GM12878 (cell line): ENCODE results near the gene SMARCB1. TPM values are rescaled to one million over a fixed set of nuclear protein-coding genes. Genes with fewer than 3 reads are reported as not detected.

Source experiments
- ATAC-seq: fragments of 200-7000 bp; cut with Tn5 transposase; 3 replicates; pipeline ENCODE4 v1.9.1; 2020; ENCODE audit warnings: mild to moderate bottlenecking, moderate library complexity
- BruUV-seq: library from RNA; stranded (reverse); fragments of 400-500 nt; replicated peaks from 2 replicates; lab custom pipeline; 2021; lab: Mats Ljungman, UMichigan
- CTCF ChIA-PET: fragments of 300-600 bp; sonication (Branson Sonifier 250); formaldehyde crosslinking; extraction: SDS; loops from one replicate; lab custom pipeline; 2021; ENCODE audit warnings: inconsistent platforms; lab: Yijun Ruan, JAX
- POLR2A ChIA-PET: fragments of 350-600 bp; formaldehyde crosslinking; extraction: SDS; loops from one replicate; lab custom pipeline; 2021; ENCODE audit warnings: inconsistent platforms; lab: Charles Lee
- RAD21 ChIA-PET: fragments of 300-600 bp; sonication (Branson Sonifier 250); formaldehyde crosslinking; loops from one replicate; lab custom pipeline; 2023; ENCODE audit warnings: antibody characterized with exemption; ENCODE audit not compliant: unreplicated experiment; lab: Charles Lee
- SMC1A ChIA-PET: fragments of 300-600 bp; sonication (Branson Sonifier 250); formaldehyde crosslinking; loops from one replicate; lab custom pipeline; 2023; ENCODE audit not compliant: unreplicated experiment, uncharacterized antibody; lab: Charles Lee
- DNase-seq: peaks from one replicate; pipeline ENCODE4 v3.0.0-alpha.2; 2011; ENCODE audit warnings: low read depth, low spot score
- FAIRE-seq: peaks from 3 replicates; lab custom pipeline; 2011; peaks lifted over from hg19 to GRCh38; lab: Jason Lieb, UNC
- H2AFZ ChIP-seq: 2 replicates; pipeline ENCODE4 v1.6.0; 2011; ENCODE audit warnings: low read depth, low read length, control low read depth; ENCODE audit not compliant: control insufficient read depth
- H3K27ac ChIP-seq: 2 replicates; pipeline ENCODE4 v1.5.1; 2011; ENCODE audit warnings: control low read depth; ENCODE audit not compliant: control insufficient read depth, insufficient read depth
- H3K27me3 ChIP-seq, 2 experiments: replicated peaks in 1 of 2; 2 replicates each; pipeline versions ENCODE4 v1.6.0 to v1.6.1; 2011; ENCODE audit warnings: low read length in 1 of 2; ENCODE audit not compliant: control insufficient read depth in 2 of 2, insufficient read depth in 2 of 2
- H3K36me3 ChIP-seq, 2 experiments: 2 replicates each; pipeline ENCODE4 v1.5.1; 2011; ENCODE audit warnings: low read length in 1 of 2; ENCODE audit not compliant: control insufficient read depth in 2 of 2, insufficient read depth in 2 of 2
- H3K4me1 ChIP-seq: 2 replicates; pipeline ENCODE4 v1.6.1; 2011; ENCODE audit warnings: mild to moderate bottlenecking, low read length, moderate library complexity, mixed read lengths; ENCODE audit not compliant: control insufficient read depth, insufficient read depth
- H3K4me2 ChIP-seq: 2 replicates; pipeline ENCODE4 v1.6.0; 2011; ENCODE audit warnings: control low read depth; ENCODE audit not compliant: control insufficient read depth, insufficient read depth
- H3K4me3 ChIP-seq: fragments of 200-600 bp; sonication (generic); 2 replicates; pipeline ENCODE4 v1.5.1; 2016
- H3K79me2 ChIP-seq: 2 replicates; pipeline ENCODE4 v1.6.0; 2011; ENCODE audit warnings: low read length; ENCODE audit not compliant: control insufficient read depth, insufficient read depth
- H3K9ac ChIP-seq: 2 replicates; pipeline ENCODE4 v1.8.0; 2011; ENCODE audit warnings: low read length, control low read depth, mixed read lengths; ENCODE audit not compliant: control insufficient read depth, insufficient read depth
- H3K9me3 ChIP-seq: replicated peaks from 3 replicates; pipeline ENCODE4 v1.5.1; 2011; ENCODE audit warnings: mild to moderate bottlenecking, low read length; ENCODE audit not compliant: control insufficient read depth, insufficient read depth
- H4K20me1 ChIP-seq: 2 replicates; pipeline ENCODE4 v1.6.0; 2011; ENCODE audit not compliant: control insufficient read depth, insufficient read depth
- CBX5 ChIP-seq: sonication (generic); IDR thresholded peaks from 2 replicates; pipeline ENCODE4 v1.6.1; 2016; ENCODE audit warnings: low read depth, moderate library complexity, mild to moderate bottlenecking, inconsistent platforms
- CREM ChIP-seq: IDR thresholded peaks from 2 replicates; pipeline ENCODE4 v1.6.1; 2014; ENCODE audit warnings: antibody characterized with exemption, low read depth
- EP300 ChIP-seq, 2 experiments: fragments of 150-350 bp in 1 of 2; IDR thresholded peaks; 2 replicates each; pipeline ENCODE4 v1.6.1; 2011 to 2012; ENCODE audit warnings: low read depth in 2 of 2, low read length in 2 of 2, borderline replicate concordance in 1 of 2, improper control_type of control experiment in 1 of 2, inconsistent platforms in 1 of 2; ENCODE audit not compliant: control insufficient read depth in 1 of 2
- ZNF217 ChIP-seq: fragments of 450-650 bp; IDR thresholded peaks from 2 replicates; pipeline ENCODE4 v1.6.1; 2017; ENCODE audit warnings: antibody characterized with exemption, mild to moderate bottlenecking
- WGBS: methylation state at CpG from one replicate; pipeline ENCODE4 v1.1.6; 2016; ENCODE audit warnings: low lambda C conversion rate; ENCODE audit not compliant: insufficient replicate concordance, insufficient coverage; ENCODE audit errors: missing lambda C conversion rate; 5-methylcytosine and 5-hydroxymethylcytosine counted together
- in situ Hi-C: fragments of 300-500 bp; cut with MboI; formaldehyde crosslinking; loops from 9 replicates; pipeline ENCODE4 v1.14.3; 2018; ENCODE audit warnings: mixed read lengths
- intact Hi-C: fragments of 100-400 bp; cut with micrococcal nuclease; formaldehyde crosslinking; loops from one replicate; pipeline ENCODE4 v1.14.2; 2022; ENCODE audit not compliant: unreplicated experiment
- polyA plus RNA-seq, 11 experiments: library from polyadenylated mRNA; depleted of rRNA in 4 of 11; unstranded in 6 of 11; stranded (reverse) in 5 of 11; fragments of >200 nt; fragmentation: Nextera tagmentation in 4 of 11; fragmentation: Illumina TruSeq in 1 of 11; extraction: Ambion mirVana in 4 of 11; extraction: Trizol in 1 of 11; gene quantifications; 1 replicate in 1 of 11; 2 replicates in 10 of 11; pipeline versions ENCODE4 v1.2.1 to v1.2.3, GENCODE V29; 2011 to 2016; ENCODE audit warnings: inconsistent platforms in 2 of 11, missing spikeins in 2 of 11, low read depth in 1 of 11
- total RNA-seq, 4 experiments: library from RNA; depleted of rRNA in 3 of 4; stranded (reverse); fragments of >200 nt in 3 of 4; fragmentation: Illumina TruSeq in 1 of 4; extraction: Trizol in 1 of 4; gene quantifications; 2 replicates each; pipeline versions ENCODE4 v1.2.1 to v1.2.3, GENCODE V29; 2013 to 2021
- TF ChIP-seq, protein P1 (sequence below): fragments of 450-650 bp; IDR thresholded peaks from 2 replicates; pipeline ENCODE4 v1.6.1; 2017; ENCODE audit warnings: borderline replicate concordance
- TF ChIP-seq, protein P2 (sequence below): fragments of 450-650 bp; IDR thresholded peaks from 2 replicates; pipeline ENCODE4 v1.6.1; 2017; ENCODE audit warnings: mild to moderate bottlenecking, moderate library complexity
- TF ChIP-seq, protein P3 (sequence below): fragments of 450-650 bp; IDR thresholded peaks from 2 replicates; pipeline ENCODE4 v1.6.1; 2017; ENCODE audit warnings: low read depth, mild to moderate bottlenecking, moderate library complexity
- TF ChIP-seq, protein P4 (sequence below): IDR thresholded peaks from 2 replicates; pipeline ENCODE4 v1.6.1; 2011; ENCODE audit warnings: mild to moderate bottlenecking, low read depth, low read length, moderate library complexity; ENCODE audit not compliant: insufficient replicate concordance
- TF ChIP-seq, protein P5 (sequence below): IDR thresholded peaks from 2 replicates; pipeline ENCODE4 v1.6.1; 2011; ENCODE audit warnings: borderline replicate concordance, low read depth, mild to moderate bottlenecking, moderate library complexity, low read length; ENCODE audit not compliant: insufficient read depth, poor library complexity, severe bottlenecking

The SMARCB1 gene
- total and polyA plus RNA-seq, 10 of the 15 experiments (the other 5 are each of a cell fraction or from before 2014, with no cell fraction given) = 9.1 to 215 (median 183) TPM

DNA sequence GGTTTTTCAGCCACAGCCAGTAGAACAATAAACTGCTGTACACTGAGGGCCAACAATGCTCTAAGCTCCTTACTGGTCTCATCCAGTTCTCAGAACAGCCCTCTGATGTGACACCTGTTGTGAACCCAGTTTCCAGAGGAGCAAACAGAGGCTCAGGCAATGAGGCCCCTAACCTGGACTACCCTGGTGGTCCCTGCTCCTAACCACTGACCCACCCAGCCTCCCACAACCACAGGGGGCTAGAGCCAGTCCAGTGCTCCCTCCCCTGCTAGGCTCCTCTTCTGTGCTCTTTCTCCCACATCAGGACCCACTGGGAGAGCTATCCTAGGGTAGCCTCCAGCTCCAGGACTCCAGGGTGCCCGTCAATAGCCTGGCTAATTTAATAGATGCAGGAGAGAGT, 4.1 kb upstream of the SMARCB1 start (continued):
- TF ChIP-seq, protein P1, sequence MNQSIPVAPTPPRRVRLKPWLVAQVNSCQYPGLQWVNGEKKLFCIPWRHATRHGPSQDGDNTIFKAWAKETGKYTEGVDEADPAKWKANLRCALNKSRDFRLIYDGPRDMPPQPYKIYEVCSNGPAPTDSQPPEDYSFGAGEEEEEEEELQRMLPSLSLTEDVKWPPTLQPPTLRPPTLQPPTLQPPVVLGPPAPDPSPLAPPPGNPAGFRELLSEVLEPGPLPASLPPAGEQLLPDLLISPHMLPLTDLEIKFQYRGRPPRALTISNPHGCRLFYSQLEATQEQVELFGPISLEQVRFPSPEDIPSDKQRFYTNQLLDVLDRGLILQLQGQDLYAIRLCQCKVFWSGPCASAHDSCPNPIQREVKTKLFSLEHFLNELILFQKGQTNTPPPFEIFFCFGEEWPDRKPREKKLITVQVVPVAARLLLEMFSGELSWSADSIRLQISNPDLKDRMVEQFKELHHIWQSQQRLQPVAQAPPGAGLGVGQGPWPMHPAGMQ = no peak
- TF ChIP-seq, all 136 proteins: peak for 0

DNA sequence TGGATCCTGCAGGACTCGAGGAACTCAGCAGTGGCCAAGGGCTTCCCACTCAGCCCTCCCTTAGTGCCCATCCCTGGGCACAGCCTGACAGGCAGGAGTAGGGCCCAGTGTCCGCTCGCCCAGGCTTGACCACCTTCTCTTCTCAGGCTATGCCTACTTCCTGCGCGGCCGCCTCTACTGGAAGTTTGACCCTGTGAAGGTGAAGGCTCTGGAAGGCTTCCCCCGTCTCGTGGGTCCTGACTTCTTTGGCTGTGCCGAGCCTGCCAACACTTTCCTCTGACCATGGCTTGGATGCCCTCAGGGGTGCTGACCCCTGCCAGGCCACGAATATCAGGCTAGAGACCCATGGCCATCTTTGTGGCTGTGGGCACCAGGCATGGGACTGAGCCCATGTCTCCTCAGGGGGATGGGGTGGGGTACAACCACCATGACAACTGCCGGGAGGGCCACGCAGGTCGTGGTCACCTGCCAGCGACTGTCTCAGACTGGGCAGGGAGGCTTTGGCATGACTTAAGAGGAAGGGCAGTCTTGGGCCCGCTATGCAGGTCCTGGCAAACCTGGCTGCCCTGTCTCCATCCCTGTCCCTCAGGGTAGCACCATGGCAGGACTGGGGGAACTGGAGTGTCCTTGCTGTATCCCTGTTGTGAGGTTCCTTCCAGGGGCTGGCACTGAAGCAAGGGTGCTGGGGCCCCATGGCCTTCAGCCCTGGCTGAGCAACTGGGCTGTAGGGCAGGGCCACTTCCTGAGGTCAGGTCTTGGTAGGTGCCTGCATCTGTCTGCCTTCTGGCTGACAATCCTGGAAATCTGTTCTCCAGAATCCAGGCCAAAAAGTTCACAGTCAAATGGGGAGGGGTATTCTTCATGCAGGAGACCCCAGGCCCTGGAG, 3.3 kb upstream of the SMARCB1 start:
- RAD21 ChIA-PET = no interaction called here
- Histone ChIP-seq H3K27me3 (peaks cover 0 to 2% of the 10 kb centered on the region in 2 experiments; a peak in 1 of 4 replicates), H3K79me2 (peaks cover 15% of the 10 kb centered on the region), H4K20me1 (0 out of 2 replicates have a peak, but pooled peaks cover 4% of the 10 kb centered on the region), H3K9me3 (no peaks in the 10 kb centered on the region), H3K9ac (no peak overlapping the region), H2AFZ (no peak overlapping the region), H3K4me3 (no peak overlapping the region), H3K4me2 (no peak overlapping the region), H3K27ac (no peak overlapping the region), H3K4me1 (peaks cover 5% of the 10 kb centered on the region), H3K36me3 (no peaks in the 10 kb centered on the region)
- WGBS = 43% methylated on average over 15 of the region's 15 CpGs
- intact Hi-C loops (no loop called here), in situ Hi-C loops (no loop called here)
- POLR2A ChIA-PET = no interaction called here
- no peak for DNase-seq
- BruUV-seq = no TSS peak
- no peak for TF ChIP-seq ZNF217
- TF ChIP-seq CREM = no peak
- no peak for TF ChIP-seq CBX5
- TF ChIP-seq, protein P2, sequence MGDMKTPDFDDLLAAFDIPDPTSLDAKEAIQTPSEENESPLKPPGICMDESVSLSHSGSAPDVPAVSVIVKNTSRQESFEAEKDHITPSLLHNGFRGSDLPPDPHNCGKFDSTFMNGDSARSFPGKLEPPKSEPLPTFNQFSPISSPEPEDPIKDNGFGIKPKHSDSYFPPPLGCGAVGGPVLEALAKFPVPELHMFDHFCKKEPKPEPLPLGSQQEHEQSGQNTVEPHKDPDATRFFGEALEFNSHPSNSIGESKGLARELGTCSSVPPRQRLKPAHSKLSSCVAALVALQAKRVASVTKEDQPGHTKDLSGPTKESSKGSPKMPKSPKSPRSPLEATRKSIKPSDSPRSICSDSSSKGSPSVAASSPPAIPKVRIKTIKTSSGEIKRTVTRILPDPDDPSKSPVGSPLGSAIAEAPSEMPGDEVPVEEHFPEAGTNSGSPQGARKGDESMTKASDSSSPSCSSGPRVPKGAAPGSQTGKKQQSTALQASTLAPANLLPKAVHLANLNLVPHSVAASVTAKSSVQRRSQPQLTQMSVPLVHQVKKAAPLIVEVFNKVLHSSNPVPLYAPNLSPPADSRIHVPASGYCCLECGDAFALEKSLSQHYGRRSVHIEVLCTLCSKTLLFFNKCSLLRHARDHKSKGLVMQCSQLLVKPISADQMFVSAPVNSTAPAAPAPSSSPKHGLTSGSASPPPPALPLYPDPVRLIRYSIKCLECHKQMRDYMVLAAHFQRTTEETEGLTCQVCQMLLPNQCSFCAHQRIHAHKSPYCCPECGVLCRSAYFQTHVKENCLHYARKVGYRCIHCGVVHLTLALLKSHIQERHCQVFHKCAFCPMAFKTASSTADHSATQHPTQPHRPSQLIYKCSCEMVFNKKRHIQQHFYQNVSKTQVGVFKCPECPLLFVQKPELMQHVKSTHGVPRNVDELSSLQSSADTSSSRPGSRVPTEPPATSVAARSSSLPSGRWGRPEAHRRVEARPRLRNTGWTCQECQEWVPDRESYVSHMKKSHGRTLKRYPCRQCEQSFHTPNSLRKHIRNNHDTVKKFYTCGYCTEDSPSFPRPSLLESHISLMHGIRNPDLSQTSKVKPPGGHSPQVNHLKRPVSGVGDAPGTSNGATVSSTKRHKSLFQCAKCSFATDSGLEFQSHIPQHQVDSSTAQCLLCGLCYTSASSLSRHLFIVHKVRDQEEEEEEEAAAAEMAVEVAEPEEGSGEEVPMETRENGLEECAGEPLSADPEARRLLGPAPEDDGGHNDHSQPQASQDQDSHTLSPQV = no peak
- TF ChIP-seq, protein P3, sequence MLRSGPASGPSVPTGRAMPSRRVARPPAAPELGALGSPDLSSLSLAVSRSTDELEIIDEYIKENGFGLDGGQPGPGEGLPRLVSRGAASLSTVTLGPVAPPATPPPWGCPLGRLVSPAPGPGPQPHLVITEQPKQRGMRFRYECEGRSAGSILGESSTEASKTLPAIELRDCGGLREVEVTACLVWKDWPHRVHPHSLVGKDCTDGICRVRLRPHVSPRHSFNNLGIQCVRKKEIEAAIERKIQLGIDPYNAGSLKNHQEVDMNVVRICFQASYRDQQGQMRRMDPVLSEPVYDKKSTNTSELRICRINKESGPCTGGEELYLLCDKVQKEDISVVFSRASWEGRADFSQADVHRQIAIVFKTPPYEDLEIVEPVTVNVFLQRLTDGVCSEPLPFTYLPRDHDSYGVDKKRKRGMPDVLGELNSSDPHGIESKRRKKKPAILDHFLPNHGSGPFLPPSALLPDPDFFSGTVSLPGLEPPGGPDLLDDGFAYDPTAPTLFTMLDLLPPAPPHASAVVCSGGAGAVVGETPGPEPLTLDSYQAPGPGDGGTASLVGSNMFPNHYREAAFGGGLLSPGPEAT = no peak
- TF ChIP-seq, protein P4, sequence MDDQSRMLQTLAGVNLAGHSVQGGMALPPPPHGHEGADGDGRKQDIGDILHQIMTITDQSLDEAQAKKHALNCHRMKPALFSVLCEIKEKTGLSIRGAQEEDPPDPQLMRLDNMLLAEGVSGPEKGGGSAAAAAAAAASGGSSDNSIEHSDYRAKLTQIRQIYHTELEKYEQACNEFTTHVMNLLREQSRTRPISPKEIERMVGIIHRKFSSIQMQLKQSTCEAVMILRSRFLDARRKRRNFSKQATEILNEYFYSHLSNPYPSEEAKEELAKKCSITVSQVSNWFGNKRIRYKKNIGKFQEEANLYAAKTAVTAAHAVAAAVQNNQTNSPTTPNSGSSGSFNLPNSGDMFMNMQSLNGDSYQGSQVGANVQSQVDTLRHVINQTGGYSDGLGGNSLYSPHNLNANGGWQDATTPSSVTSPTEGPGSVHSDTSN = no peak
- TF ChIP-seq, protein P5, sequence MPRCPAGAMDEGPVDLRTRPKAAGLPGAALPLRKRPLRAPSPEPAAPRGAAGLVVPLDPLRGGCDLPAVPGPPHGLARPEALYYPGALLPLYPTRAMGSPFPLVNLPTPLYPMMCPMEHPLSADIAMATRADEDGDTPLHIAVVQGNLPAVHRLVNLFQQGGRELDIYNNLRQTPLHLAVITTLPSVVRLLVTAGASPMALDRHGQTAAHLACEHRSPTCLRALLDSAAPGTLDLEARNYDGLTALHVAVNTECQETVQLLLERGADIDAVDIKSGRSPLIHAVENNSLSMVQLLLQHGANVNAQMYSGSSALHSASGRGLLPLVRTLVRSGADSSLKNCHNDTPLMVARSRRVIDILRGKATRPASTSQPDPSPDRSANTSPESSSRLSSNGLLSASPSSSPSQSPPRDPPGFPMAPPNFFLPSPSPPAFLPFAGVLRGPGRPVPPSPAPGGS = no peak
- no peak for TF ChIP-seq EP300 (IDR thresholded peaks at IDR 0.05; ENCODE audit: borderline replicate concordance in 1 of 2, control insufficient read depth in 1 of 2, low read depth in 2 of 2, low read length in 2 of 2)
- SMC1A ChIA-PET = no interaction called here
- FAIRE-seq = no peak
- no peak for ATAC-seq
- CTCF ChIA-PET = no interaction called here
